HCT116 (cell line): ENCODE measurements around the gene CYTH2.

Experiments
- ELF1 ChIP-seq: IDR thresholded peaks from 2 replicates; pipeline ENCODE4 v1.6.1; 2012; ENCODE audit warnings: low read depth, borderline replicate concordance
- EZH2 ChIP-seq: fragments of 200-600 bp; sonication (generic); IDR thresholded peaks from 2 replicates; pipeline ENCODE4 v1.6.1; 2017; ENCODE audit warnings: antibody characterized with exemption, mixed run types
- JUND ChIP-seq: IDR thresholded peaks from 2 replicates; pipeline ENCODE4 v1.6.1; 2012
- POLR2AphosphoS5 ChIP-seq: IDR thresholded peaks from 2 replicates; pipeline ENCODE4 v1.6.1; 2011; ENCODE audit warnings: mild to moderate bottlenecking, low read depth, low read length, moderate library complexity
- RAD21 ChIP-seq: IDR thresholded peaks from 2 replicates; pipeline ENCODE4 v1.6.1; 2012; ENCODE audit warnings: low read depth, mild to moderate bottlenecking
- SIN3A ChIP-seq: IDR thresholded peaks from 2 replicates; pipeline ENCODE4 v1.6.1; 2012; ENCODE audit warnings: low read depth
- SP1 ChIP-seq: IDR thresholded peaks from 2 replicates; pipeline ENCODE4 v1.6.1; 2012; ENCODE audit warnings: low read depth
- YY1 ChIP-seq: IDR thresholded peaks from 2 replicates; pipeline ENCODE4 v1.6.1; 2011; ENCODE audit warnings: low read length, low read depth, moderate library complexity, mild to moderate bottlenecking; ENCODE audit not compliant: insufficient replicate concordance; ENCODE audit errors: extremely low read depth
- TF ChIP-seq, protein P1 (sequence below): IDR thresholded peaks from 2 replicates; pipeline ENCODE4 v1.6.1; 2012
- TF ChIP-seq, protein P2 (sequence below): IDR thresholded peaks from 2 replicates; pipeline ENCODE4 v1.6.1; 2012
- TF ChIP-seq, protein P3 (sequence below), 3 experiments: fragments of 200-600 bp in 1 of 3; sonication (generic) in 1 of 3; IDR thresholded peaks in 2 of 3; conservative IDR thresholded peaks in 1 of 3; 2 replicates each; pipeline ENCODE4 v1.5.1; 2012 to 2017; ENCODE audit warnings: low read depth in 2 of 3, low read length in 2 of 3, antibody characterized with exemption in 1 of 3, borderline replicate concordance in 1 of 3, control low read depth in 1 of 3, mild to moderate bottlenecking in 1 of 3, mixed read lengths in 1 of 3, mixed run types in 1 of 3, moderate library complexity in 1 of 3; ENCODE audit not compliant: insufficient read depth in 1 of 3
- TF ChIP-seq, protein P4 (sequence below): IDR thresholded peaks from 2 replicates; pipeline ENCODE4 v1.6.1; 2012; ENCODE audit warnings: low read depth

DNA sequence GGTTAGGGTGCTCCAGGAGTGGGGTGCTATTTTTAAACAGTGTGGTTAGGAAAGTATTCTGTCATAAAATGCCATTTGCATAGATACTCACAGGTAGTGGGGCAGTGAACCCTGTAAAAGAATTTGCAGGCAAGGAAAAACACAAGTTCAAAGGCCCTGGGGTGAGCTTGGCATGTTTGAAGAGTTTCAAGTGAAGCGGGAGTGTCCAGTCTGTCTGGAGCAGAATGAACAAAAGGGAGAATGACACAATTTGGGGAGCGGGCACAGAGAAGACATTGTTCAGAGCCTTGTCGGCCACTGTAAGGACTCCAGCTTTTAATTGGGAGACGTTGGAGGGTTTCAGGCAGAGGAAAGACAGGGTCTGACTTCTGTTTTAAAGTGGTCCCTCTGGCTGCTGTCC is 20.6 kb upstream of the CYTH2 start:
- TF ChIP-seq, protein P1, sequence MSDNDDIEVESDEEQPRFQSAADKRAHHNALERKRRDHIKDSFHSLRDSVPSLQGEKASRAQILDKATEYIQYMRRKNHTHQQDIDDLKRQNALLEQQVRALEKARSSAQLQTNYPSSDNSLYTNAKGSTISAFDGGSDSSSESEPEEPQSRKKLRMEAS = no peak
- TF ChIP-seq SIN3A (no peak), SP1 (no peak), EZH2 (no peak), POLR2AphosphoS5 (no peak), RAD21 (no peak), YY1 (no peak), JUND (no peak), ELF1 (no peak)
- TF ChIP-seq, protein P2, sequence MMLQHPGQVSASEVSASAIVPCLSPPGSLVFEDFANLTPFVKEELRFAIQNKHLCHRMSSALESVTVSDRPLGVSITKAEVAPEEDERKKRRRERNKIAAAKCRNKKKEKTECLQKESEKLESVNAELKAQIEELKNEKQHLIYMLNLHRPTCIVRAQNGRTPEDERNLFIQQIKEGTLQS = no peak
- TF ChIP-seq, protein P3, sequence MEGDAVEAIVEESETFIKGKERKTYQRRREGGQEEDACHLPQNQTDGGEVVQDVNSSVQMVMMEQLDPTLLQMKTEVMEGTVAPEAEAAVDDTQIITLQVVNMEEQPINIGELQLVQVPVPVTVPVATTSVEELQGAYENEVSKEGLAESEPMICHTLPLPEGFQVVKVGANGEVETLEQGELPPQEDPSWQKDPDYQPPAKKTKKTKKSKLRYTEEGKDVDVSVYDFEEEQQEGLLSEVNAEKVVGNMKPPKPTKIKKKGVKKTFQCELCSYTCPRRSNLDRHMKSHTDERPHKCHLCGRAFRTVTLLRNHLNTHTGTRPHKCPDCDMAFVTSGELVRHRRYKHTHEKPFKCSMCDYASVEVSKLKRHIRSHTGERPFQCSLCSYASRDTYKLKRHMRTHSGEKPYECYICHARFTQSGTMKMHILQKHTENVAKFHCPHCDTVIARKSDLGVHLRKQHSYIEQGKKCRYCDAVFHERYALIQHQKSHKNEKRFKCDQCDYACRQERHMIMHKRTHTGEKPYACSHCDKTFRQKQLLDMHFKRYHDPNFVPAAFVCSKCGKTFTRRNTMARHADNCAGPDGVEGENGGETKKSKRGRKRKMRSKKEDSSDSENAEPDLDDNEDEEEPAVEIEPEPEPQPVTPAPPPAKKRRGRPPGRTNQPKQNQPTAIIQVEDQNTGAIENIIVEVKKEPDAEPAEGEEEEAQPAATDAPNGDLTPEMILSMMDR (IDR thresholded peaks at IDR 0.05 in 2 of 3, conservative IDR thresholded peaks at IDR 0.05 in 1 of 3; ENCODE audit: borderline replicate concordance in 1 of 3, insufficient read depth in 1 of 3, low read depth in 2 of 3, low read length in 2 of 3) = no peak
- TF ChIP-seq, protein P4, sequence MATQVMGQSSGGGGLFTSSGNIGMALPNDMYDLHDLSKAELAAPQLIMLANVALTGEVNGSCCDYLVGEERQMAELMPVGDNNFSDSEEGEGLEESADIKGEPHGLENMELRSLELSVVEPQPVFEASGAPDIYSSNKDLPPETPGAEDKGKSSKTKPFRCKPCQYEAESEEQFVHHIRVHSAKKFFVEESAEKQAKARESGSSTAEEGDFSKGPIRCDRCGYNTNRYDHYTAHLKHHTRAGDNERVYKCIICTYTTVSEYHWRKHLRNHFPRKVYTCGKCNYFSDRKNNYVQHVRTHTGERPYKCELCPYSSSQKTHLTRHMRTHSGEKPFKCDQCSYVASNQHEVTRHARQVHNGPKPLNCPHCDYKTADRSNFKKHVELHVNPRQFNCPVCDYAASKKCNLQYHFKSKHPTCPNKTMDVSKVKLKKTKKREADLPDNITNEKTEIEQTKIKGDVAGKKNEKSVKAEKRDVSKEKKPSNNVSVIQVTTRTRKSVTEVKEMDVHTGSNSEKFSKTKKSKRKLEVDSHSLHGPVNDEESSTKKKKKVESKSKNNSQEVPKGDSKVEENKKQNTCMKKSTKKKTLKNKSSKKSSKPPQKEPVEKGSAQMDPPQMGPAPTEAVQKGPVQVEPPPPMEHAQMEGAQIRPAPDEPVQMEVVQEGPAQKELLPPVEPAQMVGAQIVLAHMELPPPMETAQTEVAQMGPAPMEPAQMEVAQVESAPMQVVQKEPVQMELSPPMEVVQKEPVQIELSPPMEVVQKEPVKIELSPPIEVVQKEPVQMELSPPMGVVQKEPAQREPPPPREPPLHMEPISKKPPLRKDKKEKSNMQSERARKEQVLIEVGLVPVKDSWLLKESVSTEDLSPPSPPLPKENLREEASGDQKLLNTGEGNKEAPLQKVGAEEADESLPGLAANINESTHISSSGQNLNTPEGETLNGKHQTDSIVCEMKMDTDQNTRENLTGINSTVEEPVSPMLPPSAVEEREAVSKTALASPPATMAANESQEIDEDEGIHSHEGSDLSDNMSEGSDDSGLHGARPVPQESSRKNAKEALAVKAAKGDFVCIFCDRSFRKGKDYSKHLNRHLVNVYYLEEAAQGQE = no peak
